T-helper 2 cell treated with Interferon-gamma antibody and Interleukin-4, amounts not matched to agents 5 μg/mL and 100 μg/mL, for 36 hours (primary cell): Measurements from ENCODE around the gene PAM16.

ENCODE experiments used
- DNase-seq: peaks from one replicate; pipeline ENCODE4 v3.0.0; 2021; ENCODE audit warnings: low spot score
- H3K27ac Mint-ChIP-seq: one replicate; pipeline ENCODE4 v1.8.0; 2021; ENCODE audit warnings: mild to moderate bottlenecking, mixed read lengths
- H3K27me3 Mint-ChIP-seq: one replicate; pipeline ENCODE4 v1.8.0; 2021; ENCODE audit warnings: low read depth, mixed read lengths
- H3K36me3 Mint-ChIP-seq: one replicate; pipeline ENCODE4 v1.8.0; 2021; ENCODE audit warnings: low read depth, mixed read lengths
- H3K4me1 Mint-ChIP-seq: one replicate; pipeline ENCODE4 v1.8.0; 2021; ENCODE audit warnings: low read depth, mixed read lengths
- H3K4me3 Mint-ChIP-seq: one replicate; pipeline ENCODE4 v1.8.0; 2022; ENCODE audit warnings: mild to moderate bottlenecking, moderate library complexity, mixed read lengths
- H3K9me3 Mint-ChIP-seq: one replicate; pipeline ENCODE4 v1.8.0; 2021; ENCODE audit warnings: mixed read lengths

PAM16 gene

GRCh38 chr16:4378161-4378666, 27.1 kb upstream of the PAM16 start:
- H3K36me3 Mint-ChIP-seq = peaks cover 14% of the 10 kb centered on the region

DNA sequence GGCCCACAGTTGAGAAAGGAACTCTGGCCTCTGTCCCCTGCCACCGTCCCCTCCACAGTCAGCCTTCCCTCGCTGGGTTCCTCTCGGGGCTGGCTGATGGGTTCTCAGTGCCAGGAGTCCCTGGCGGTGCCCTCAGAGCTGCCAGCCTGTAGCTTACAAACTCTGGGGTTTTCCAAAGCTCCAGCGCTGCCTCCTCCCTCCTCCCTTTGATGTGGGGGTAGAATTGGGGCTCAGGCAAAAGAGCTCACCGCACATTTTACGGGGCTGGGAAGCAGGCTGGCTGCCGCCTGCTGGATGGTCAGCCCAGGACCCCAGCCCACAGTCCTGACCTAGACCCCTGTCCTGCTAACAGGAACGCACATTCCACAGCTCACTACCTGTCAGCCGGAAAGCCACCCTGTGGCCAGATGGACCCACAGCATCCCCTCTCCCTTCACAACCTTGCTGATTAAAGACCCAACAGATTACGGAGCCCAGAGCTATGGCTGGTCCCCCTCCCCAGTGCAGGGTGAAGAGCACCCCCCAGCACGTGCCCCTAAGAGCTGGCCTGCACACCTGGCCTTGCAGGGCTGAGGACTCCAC, 26.5 kb upstream of the PAM16 start:
- Mint-ChIP-seq H3K4me1 (no peaks in the 10 kb centered on the region), H3K4me3 (no peak overlapping the region), H3K36me3 (peaks cover 13% of the 10 kb centered on the region), H3K27me3 (no peaks in the 10 kb centered on the region), H3K9me3 (no peaks in the 10 kb centered on the region), H3K27ac (peak overlapping the region; percentile 47)
- DNase-seq = no peak

More at GRCh38 chr16:4378161-4378666, 27.1 kb upstream of the PAM16 start:
- no peaks in the 10 kb centered on the region for H3K9me3 Mint-ChIP-seq
- H3K4me3 Mint-ChIP-seq = no peak overlapping the region
- no peak overlapping the region for H3K27ac Mint-ChIP-seq
- H3K27me3 Mint-ChIP-seq = no peaks in the 10 kb centered on the region
- no peak for DNase-seq
- H3K4me1 Mint-ChIP-seq = no peaks in the 10 kb centered on the region

DNA sequence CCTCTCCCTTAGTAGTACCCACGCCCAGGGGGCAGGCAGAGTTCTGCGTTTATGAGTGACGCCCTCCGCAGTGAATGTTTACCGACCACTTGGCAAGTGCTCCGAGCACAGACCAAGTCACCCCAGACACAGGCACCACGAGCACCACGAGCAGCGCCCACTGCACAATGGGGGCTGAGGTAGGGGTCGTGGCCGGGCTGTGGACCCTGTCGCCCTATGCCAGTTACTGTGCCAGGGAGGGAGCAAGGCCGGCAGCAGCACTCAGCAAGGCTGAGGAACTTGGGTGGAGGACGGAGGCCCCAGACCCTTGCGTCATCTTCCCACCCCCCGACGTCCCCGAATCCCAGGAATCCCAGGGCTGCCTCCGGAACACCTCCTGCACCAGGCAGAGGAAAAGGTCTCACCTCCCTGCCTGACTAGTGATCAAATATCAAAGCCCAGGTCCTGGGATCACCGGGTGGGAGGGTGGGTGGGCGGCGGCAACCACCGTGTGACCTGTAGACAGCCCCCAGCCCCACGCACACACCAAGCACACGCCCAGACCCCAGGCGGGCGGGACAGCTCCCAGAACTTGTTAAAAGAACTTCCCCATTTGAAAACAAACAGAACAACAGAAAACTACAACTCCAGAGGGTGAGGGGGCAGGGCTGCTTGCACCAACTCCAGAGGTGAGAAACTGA, 25.9 kb upstream of the PAM16 start:
- Mint-ChIP-seq H3K27ac (no peak overlapping the region), H3K4me3 (no peak overlapping the region), H3K4me1 (no peaks in the 10 kb centered on the region), H3K27me3 (no peaks in the 10 kb centered on the region), H3K36me3 (peaks cover 13% of the 10 kb centered on the region), H3K9me3 (no peaks in the 10 kb centered on the region)
- no peak for DNase-seq

- H3K36me3 Mint-ChIP-seq = peaks cover 11% of the 10 kb centered on the region
- no peaks in the 10 kb centered on the region for H3K27me3 Mint-ChIP-seq
- H3K27ac Mint-ChIP-seq = no peak overlapping the region
- no peaks in the 10 kb centered on the region for H3K4me1 Mint-ChIP-seq
- no peaks in the 10 kb centered on the region for H3K9me3 Mint-ChIP-seq
- DNase-seq = no peak
- H3K4me3 Mint-ChIP-seq = no peak overlapping the region
Observed at GRCh38 chr16:4376126-4376892, 25.2 kb upstream of the PAM16 start.

DNA sequence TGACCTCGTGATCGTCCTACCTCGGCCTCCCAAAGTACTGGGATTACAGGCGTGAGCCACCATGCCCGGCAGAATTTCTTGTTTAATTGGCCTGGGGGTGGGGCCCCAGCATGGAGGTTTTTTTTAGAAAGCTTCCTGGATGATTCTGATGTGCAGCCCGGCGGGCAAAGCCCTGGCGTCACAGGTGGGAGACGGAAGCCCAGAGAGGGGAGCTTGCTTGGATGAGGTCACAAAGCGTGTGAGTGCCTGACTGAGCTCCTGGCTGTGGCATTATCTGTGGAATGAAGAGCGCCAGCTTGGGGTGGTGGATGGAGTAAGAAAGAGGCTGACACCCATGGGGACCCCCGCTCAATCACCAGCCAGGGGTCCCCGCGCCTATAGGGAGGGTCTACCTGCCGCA, 24.6 kb upstream of the PAM16 start:
- Mint-ChIP-seq H3K27ac (no peak overlapping the region), H3K4me3 (no peak overlapping the region), H3K4me1 (no peaks in the 10 kb centered on the region)

GRCh38 chr16:4373909-4374742, 23.0 kb upstream of the PAM16 start:
- no peak for DNase-seq
- Mint-ChIP-seq H3K27ac (no peak overlapping the region), H3K9me3 (no peaks in the 10 kb centered on the region), H3K27me3 (no peaks in the 10 kb centered on the region), H3K4me3 (no peak overlapping the region), H3K36me3 (peaks cover 9% of the 10 kb centered on the region), H3K4me1 (no peaks in the 10 kb centered on the region)

More for the DNA sequence above, 24.6 kb upstream of the PAM16 start:
- Mint-ChIP-seq H3K36me3 (peaks cover 11% of the 10 kb centered on the region), H3K27me3 (no peaks in the 10 kb centered on the region), H3K9me3 (no peaks in the 10 kb centered on the region)
- no peak for DNase-seq

- Mint-ChIP-seq H3K9me3 (no peaks in the 10 kb centered on the region), H3K27me3 (no peaks in the 10 kb centered on the region), H3K4me3 (no peak overlapping the region), H3K27ac (no peak overlapping the region), H3K36me3 (peaks cover 9% of the 10 kb centered on the region), H3K4me1 (no peaks in the 10 kb centered on the region)
- DNase-seq = no peak
Observed at GRCh38 chr16:4373356-4373908, 22.3 kb upstream of the PAM16 start.

GRCh38 chr16:4372578-4373355, 21.6 kb upstream of the PAM16 start:
- DNase-seq = no peak
- Mint-ChIP-seq H3K9me3 (no peaks in the 10 kb centered on the region), H3K4me3 (peak overlapping the region; percentile 59), H3K27ac (no peak overlapping the region), H3K36me3 (peaks cover 7% of the 10 kb centered on the region), H3K27me3 (no peaks in the 10 kb centered on the region), H3K4me1 (no peaks in the 10 kb centered on the region)

DNA sequence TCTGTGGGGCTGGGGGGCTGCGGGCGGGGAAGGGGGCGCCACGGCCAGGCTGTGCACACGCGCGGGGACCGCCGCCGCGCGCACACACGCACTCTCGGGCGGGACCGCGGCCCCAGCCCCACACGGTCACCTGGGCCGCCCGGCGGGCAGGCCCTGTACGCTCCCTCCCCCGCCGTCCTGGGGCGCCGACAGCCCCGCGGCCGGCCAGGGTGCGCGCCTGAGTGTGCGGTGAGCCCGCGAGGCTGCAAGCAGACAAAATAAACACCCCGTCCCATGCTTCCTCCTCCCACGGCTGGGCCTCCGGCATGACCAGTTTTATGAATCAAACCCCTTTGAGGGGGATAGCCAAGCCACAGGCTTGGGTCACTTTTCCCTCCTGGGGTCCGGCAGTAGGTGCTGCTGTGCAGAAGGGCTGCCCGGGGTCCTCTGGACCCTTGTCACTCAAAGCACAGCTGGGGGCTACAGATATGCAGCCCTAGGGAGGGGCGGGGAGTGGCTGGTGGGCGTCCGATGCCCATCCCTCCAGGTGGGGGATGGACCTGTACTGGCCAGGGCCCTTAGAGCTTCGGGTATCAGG, 21.0 kb upstream of the PAM16 start:
- Mint-ChIP-seq H3K27ac (no peak overlapping the region), H3K9me3 (no peaks in the 10 kb centered on the region), H3K27me3 (no peaks in the 10 kb centered on the region), H3K4me1 (no peaks in the 10 kb centered on the region), H3K36me3 (peaks cover 11% of the 10 kb centered on the region), H3K4me3 (peak overlapping the region; percentile 59)
- peak; percentile 16 for DNase-seq

GRCh38 chr16:4371357-4372000, 20.4 kb upstream of the PAM16 start, which contains the start of gene VASN:
TSS of gene VASN (plus strand) at chr16:4371848. CDS start at chr16:4380878, 9,030 bp downstream.
- peak within 1 kb of the TSS; percentile 59 for H3K4me3 Mint-ChIP-seq
- peaks cover 8% of the 10 kb centered on the region for H3K36me3 Mint-ChIP-seq
- no peaks in the 10 kb centered on the region for H3K9me3 Mint-ChIP-seq
- H3K4me1 Mint-ChIP-seq = no peaks in the 10 kb centered on the region
- no peaks in the 10 kb centered on the region for H3K27me3 Mint-ChIP-seq
- no peak within 1 kb of the TSS for H3K27ac Mint-ChIP-seq
- peak; percentile 58 for DNase-seq

GRCh38 chr16:4370570-4371356, 19.6 kb upstream of the PAM16 start:
- Mint-ChIP-seq H3K9me3 (no peaks in the 10 kb centered on the region), H3K4me1 (no peaks in the 10 kb centered on the region), H3K27me3 (no peaks in the 10 kb centered on the region), H3K4me3 (no peak overlapping the region), H3K27ac (no peak overlapping the region), H3K36me3 (peaks cover 8% of the 10 kb centered on the region)
- no peak for DNase-seq
